Endometrium (tissue), 2 donors: ENCODE data around the gene ELOVL5.
"Not testable (repeated sequence)": the region's sequence is repeated elsewhere in the genome, so short reads cannot be mapped to it uniquely, and the experiment has no call there.

ENCODE experiments used
- FAIRE-seq: peaks from 2 replicates; lab custom pipeline; 2012; peaks lifted over from hg19 to GRCh38; lab: Jason Lieb, UNC
- donor health status: control.
- donor health status: control.

Gene ELOVL5

DNA sequence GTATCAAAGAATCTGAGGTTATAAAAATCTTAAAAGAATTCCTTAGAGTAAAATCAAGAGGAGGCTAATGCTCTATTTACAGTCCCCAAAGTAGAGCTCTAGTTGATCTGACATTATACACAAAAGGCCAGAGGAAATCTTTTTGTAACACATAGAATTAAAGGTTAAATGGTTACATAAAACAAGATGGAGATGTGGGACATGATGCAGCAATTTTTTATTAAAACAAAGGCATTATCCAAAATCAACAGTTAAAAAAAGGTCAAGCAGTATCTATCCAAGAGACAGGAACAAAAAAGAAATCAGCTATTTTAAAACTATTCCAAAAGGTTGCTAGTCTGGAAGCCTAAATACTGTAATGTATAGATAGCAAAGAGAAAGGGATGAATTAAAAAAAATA lies 20.4 kb downstream of the ELOVL5 start:
- no peak for FAIRE-seq

DNA sequence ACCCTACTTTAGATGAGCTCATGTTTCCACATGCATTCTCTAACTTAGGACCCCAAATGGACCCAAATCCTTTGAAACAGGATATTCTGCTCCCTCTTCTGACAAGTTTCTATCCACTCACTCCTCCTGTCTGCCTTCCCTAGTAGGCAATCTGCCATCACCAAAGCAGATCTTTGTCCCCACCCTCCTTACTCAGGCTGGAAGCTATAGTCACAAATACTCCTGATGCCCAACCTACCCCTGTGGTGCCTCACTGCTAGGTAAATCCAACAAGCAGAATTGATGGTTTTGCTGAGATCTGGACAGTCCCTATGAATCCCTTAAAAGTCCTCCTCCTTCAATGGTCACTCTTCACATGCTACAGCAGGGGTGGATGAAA lies 21.7 kb downstream of the ELOVL5 start:
- FAIRE-seq = no peak

DNA sequence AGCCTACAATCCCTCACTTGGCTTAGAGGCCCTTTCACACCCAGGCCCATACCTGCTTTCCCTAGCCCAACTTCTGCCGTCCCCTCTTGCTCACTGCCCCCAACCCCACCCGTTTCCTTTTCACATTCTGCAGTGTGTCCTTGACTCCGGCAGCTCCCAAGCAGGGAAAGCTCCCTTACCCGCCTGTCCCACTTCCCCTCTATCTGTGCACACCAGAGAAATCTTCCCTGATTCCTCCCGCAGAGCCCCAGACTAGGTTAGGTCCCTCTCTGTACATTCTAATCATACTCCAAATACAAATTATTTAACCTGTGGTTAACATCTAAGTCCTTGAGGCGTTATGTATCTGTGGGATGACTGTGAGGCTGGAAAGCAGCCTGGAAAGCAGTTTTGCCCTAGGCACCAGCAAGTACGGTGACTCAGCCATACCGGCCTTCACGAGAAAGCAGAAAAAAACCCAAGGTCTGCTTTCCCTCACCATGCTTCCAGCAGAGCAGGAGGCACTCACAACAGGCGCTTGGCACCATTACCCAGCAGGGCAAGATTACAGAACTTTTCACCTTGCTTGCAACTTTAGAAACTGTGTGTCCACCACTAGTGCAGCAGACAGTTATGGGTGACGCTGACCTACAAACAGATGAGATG lies 22.3 kb downstream of the ELOVL5 start:
- no peak for FAIRE-seq

DNA sequence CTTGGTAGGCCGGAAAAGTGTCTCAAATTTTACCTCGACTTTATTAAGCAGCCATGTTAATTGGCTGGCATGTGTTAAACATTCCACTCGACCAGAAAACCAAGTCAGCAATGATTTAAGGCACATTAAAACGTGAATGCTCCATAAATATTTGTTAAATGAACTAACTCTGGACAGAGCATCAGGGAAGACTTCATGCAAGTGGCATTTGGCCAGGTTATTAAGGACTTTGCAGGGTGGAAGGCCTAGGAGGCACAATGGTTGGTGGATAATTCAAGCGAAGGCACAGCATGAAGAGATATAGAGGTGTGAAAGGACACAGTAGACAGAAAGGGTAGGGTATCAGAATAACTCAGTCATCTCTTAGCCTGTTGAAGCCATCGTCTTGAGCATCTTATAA lies 23.0 kb downstream of the ELOVL5 start:
- no peak for FAIRE-seq

DNA sequence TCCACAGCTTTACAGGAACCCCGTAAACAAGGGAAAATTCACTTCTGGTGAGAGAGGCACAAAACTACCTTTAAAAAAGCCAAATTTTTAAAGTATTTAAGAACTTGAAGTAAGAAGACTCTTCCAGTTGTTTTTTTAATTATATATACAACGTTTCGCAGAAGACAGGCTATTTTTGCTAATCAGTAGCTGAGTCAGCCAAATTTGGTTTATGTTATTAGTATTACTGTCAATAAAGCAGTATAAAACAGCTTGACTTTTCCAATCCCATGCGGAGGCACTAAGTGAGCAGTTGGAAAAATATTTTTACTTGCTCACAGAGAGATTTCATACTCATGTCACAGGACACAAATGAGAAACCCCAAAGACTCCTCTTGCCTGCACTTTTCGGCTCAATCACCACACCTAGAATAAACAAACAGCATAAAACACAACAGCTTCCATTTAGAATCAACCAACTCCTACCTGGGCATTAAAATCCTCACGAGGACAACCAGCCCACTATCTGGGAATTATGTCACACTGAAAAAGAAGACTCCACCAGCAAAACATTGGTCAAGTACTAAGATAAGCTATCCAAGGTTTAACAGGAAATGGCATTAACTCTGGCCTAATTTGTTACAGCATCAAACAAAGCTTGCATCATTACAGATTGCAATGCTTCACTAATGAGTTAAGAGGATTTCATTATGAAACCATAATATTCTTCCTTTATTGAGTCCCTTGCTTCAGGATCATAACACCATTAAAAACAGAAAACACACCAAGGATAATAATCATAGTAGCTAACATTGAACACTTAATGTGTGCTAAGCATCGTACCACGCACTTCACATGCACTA lies 26.3 kb downstream of the ELOVL5 start:
- no peak for FAIRE-seq

DNA sequence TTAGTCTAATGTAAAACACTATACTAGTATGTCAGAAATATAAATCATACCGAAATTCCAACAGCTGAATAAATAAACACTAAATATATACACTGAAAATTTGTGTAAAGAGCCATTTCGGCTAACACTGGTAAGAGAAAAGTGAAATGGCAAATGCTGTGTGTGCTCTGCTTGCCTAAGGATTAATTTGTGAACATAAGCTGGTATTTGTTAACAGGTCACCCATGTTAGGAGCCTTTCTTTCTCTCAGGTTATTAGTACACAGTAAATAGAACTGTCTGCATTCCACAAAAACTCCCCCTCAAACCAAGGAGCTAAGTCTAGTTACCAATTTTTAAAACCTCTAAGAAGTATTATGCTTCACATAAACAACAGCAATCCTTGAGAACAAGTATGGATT lies 27.0 kb downstream of the ELOVL5 start:
- FAIRE-seq = no peak

DNA sequence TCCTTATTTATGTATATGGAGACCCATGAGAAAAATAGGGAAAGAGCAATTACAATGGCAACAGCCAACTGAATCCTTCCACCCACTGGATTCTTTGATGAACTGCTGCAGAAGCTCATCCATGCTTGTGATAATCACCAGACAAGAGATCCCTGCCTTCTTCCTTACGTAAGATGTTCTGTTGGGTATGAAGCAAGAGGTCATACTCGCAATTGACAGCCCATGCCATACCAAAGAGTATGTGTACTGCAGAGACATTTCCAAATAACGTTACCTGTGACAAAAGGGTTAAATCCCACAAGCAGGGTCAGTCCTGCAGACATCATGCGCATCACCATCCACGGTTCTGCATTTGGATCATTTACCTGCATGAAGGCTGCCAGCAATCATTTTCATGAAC lies 27.8 kb downstream of the ELOVL5 start:
- FAIRE-seq = no peak

DNA sequence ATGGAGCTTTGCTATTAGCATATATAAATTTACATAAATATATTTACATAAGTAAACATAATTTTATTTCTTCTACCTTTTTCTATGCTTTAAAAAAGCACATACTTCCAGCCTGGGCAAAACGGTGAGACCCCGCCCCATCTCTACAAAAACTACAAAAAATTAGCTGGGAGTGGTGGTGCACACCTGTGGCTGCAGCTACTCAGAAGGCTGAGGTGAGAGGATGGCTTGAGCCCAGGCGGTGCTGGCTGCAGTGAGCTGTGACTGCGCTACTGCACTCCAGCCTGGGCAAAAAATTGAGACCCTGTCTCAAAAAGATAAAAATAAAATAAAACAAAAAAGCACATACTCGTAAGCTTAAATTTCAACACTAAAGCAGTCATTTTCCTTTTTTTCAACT lies 30.3 kb downstream of the ELOVL5 start:
- FAIRE-seq = no peak

DNA sequence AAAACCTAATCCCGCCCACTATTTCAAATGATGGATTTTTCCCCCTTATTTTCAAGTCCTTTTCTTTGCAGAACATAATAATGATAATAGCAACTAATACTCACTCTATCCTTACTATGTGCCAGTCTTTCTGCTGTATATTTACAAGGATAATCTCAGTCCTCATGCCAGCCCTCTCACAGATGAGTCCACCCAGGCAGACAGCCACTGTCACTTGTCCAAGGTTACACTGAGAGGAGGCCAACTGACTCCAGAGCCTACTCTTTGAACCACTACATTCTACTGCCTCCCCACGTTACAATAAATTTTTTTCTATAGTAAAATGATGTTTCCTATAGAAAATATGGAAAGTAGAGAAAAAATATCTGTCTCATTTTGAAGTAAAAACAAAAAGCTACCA lies 30.9 kb downstream of the ELOVL5 start:
- no peak for FAIRE-seq

DNA sequence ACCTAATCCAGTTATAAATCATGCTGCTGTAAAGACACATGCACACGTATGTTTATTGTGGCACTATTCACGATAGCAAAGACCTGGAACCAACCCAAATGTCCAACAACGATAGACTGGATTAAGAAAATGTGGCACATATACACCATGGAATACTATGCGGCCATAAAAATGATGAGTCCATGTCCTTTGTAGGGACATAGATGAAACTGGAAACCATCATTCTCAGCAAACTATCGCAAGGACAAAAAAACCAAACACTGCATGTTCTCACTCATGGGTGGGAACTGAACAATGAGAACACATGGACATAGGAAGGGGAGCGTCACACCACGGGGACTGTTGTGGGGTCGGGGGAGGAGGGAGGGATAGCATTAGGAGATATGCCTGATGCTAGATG lies 31.5 kb downstream of the ELOVL5 start:
- FAIRE-seq = not testable (repeated sequence)

DNA sequence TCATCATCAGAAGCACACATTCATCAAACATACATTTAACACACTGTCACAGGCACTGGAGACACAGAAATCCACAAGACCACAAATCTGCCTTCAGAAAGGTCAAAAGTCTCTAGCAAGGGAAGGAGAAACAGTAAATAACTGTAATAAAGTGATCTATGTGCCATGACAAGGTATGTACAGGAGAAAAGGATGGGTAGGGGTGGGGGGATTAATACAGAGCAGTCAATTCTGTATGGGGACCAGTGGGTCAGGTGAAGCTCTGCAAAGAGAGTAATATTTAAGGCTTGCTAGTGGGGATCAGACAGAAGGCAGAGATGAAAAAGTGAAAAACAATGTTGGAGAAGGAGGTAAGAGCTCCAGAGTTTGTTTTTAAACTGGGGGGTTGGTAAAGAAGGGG lies 32.6 kb downstream of the ELOVL5 start:
- no peak for FAIRE-seq

DNA sequence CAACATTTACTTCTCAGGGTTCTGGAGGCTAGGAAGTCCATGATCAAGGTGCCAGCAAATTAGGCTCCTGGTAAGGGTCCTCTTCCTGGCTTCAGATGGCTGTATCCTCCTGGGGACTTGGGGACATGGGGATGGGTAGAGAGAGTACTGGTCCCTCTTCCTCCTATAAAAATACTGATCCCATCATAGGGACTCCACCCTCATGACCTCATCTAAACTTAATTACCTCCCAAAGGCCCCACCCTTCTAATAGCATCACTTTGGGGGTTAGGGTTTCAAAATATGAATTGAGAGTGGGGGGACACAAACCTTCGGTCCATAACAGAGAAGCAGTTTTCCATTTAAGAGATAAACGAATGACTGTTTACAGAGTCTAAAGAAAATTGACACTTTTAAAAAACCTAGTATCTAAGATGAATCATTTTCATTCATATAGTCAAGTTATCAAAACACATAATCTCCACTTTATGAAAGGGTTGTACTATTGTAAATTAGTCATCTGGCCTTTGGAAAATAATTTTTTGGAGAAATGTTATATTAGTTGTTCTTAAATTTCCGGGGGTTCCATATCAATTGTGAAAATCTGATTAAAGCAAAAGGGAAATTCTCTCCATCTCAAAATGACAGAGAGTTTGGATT lies 33.5 kb downstream of the ELOVL5 start:
- FAIRE-seq = no peak

DNA sequence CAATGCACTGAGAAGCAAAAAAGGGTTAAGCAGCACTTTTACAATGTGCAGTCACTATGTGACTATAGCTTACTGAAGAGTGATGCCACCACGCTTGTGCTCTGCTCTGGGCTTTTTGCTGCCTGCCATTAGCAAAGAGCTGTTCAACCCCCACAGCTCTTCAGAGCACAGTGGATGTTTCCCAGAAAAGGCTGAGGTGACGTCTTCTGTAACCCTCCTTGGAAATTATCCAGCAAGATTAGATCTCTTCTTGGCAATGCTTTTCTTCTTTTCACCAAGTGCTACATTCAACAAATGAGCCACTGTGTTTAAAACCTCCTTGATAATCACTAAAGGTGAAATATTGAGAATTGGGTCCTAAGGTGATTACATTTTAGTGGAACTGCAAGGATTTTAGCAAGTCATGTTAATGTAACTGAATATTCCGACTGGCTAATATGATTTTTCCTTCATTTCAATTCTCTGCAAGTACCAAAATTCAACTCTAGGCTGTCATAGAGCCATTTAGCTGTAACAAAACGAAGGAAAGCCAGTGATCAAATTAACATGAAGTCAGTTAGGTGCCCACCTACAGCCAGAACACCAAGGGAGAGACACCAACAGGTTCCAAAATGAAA lies 34.9 kb downstream of the ELOVL5 start:
- no peak for FAIRE-seq

DNA sequence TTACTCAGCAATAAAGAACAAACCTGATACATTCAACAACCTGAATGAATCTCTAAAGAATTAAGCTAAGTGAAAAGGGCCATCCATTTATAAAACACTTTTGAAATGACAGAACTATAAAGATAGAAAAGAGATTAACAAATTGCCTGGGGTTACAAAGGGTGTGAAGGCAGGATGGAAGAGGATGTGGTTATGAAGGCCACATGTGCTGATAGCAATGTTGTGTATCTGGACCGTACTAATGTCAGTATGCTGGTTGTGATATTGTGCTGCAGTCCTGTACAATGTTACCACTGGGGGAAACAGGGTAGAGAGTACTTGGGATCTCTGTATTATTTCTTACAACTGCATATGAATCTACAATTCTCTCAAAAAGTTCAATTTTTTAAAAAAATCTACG lies 36.4 kb downstream of the ELOVL5 start:
- no peak for FAIRE-seq

DNA sequence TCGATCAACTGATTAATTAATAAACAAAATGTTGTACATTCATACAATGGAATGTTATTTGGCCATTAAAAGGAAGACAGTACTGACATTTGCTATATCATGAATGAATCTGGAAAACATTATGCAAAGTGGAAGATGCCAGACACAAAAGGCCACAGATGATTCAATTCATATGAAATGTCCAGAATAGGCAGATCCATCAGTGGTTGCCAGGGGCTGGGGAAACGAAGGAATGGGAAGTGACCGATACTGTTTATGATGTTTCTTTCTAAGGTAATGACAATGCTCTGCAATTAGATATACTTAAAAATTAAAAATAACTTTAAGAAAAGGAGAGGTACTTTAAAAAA lies 37.2 kb downstream of the ELOVL5 start:
- no peak for FAIRE-seq

DNA sequence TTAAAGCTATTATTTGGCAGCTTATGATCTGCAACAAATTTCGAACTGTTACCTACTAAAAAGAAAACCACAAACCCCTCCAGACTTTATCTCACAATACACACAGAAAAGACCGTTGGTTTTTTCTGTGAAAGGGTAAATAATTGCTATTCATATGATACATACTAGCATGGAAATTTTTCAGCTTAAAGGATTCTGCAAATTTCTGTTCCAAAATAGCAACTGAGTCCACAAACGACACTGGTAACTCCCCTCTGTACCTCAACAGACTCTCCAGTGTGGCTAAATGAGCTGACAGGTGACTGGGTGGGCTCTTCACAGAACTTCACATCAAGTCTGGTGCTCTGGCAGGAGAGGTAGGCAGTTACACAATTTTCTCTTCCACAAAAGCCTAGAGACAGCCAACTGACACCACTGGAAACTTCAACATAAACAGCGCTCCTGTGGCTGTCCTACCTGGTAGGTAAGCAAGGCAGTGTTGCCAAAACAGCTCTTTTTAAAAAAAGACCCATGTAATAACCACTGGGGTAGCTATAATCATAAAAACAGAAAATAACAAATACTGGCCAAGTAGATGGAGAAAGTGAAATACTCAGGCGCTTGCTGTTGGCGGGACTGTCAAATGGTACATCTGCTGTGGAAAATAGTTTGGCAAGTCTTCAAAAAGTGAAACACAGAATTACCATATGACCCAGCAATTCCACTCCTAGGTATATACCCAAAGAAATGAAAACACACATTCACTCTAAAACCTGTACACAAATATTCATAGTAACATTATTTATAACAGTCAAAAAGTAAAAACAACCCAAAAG lies 37.8 kb downstream of the ELOVL5 start:
- FAIRE-seq = no peak

DNA sequence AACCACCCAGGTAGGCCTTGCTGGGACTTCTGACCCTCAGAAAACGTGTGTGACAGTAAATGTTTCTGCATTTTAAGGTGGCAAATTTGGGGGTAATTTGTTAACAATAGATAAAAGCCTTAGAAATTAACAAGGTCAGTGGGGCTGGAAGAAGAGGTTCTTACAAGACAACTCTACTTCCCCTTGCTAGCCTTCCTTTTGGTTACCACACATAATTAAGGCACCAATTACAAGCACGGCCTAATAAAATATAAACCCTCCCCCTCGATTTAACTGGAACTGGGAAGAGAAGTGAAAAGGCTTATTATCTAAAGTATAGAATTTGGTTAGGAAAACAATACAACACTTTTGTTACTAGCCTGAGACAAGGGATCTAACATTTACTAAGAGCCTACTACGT lies 38.8 kb downstream of the ELOVL5 start:
- no peak for FAIRE-seq

DNA sequence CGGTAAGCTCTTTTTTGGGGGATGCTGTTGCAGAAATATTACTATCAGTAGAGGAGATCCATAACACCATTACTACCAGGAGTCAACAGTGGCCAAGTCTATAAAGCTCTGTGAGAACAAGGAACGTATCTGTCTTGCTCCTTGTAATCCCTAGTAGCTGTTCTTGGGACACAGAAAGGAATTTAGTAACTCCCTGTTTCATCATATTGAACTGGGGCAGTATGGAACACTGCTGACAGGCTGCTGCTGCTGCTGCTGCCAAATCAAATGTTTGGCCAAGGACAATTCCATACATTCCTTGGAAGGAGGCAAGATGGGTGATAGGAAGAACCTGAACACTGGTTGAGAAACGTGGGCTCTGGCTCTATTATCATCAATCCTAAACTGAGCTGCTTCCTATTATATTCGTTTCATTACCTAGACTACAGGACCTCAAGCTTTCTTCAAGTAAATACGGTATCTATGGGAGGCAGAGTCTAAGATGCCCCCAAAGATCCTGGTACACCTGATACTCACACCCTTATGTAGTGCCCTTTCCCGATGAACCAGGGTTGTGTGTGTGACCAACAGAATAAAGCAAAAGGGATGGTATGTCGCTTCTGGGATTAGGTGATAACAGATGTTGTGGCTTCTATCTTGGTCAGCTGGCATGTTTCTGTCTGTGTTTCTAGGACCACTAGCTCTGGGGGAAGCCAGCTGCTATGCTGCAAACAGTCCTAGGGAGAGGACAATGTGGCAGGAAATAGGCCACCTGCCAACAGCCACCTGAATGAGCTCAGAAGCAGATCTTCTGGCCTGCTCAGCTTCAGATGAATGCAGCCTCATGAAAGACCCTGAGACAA lies 39.5 kb downstream of the ELOVL5 start:
- no peak for FAIRE-seq

DNA sequence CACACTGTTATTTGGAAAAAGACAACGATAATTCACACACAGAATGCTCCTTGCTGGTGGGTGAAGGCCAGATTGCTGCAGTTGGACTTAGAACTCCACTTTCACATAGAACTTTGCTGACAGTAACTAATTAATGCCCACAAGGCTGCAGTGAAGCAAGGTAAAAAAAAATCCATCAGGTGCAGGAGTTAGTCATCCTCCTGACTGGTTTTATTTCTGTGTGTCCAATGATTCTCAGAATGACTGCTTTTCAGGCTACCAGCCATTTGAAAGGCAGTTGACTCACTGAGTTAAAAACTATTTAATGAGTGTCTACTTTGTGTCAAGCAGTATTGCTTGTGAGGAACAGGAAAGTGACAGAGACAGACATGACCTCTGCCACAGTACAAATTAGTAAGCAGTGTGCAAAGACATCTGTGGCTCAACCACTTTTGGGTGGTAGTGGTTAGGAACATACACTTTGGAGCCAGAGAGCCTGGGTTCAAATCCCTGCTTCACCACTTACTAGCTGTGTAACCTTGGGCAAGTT lies 41.9 kb downstream of the ELOVL5 start:
- no peak for FAIRE-seq

DNA sequence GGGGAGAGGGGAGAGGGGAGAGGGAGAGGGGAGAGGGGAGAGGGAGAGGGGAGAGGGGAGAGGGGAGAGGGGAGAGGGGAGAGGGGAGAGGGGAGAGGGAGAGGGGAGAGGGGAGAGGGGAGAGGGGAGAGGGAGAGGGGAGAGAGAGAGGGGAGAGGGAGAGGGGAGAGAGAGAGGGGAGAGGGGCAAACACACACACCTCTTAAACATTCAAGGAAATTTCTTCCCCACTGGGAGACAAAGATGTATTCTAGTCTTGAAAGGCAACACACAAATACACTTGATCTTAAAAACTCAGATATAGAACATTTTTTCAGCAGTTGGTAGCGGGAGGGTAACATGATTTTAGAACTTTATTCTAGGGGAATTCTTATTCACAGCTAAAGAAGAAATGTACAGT lies 42.5 kb downstream of the ELOVL5 start:
- FAIRE-seq = not testable (repeated sequence)

DNA sequence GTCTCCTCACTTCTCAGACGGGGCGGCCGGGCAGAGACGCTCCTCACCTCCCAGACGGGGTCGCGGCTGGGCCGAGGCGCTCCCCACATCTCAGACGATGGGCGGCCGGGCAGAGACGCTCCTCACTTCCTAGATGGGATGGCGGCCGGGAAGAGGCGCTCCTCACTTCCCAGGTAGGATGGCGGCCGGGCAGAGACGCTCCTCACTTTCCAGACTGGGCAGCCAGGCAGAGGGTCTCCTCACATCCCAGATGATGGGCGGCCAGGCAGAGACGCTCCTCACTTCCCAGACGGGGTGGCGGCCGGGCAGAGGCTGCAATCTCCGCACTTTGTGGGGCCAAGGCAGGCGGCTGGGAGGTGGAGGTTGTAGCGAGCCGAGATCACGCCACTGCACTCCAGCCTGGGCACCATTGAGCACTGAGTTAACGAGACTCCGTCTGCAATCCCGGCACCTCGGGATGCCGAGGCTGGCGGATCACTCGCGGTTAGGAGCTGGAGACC lies 43.2 kb downstream of the ELOVL5 start:
- FAIRE-seq = not testable (repeated sequence)
